Neural cell (in vitro differentiated cells): ENCODE data around the gene SLC25A13. TPM values are rescaled to one million over a fixed set of nuclear protein-coding genes. Genes with fewer than 3 reads are reported as not detected.

ENCODE experiments used
- H2AFZ ChIP-seq: fragments of 200-600, 300-800 bp; sonication (generic), shearing (Covaris generic); 2 replicates; pipeline ENCODE4 v1.6.0; 2014; ENCODE audit warnings: low read depth, mild to moderate bottlenecking, antibody characterized with exemption, low read length, moderate library complexity
- H3F3A ChIP-seq: fragments of 200-600 bp; shearing (Covaris generic); 2 replicates; pipeline ENCODE4 v1.6.1; 2016; ENCODE audit warnings: mild to moderate bottlenecking, moderate library complexity, mixed read lengths, antibody characterized with exemption, low read length; ENCODE audit not compliant: insufficient read depth, poor library complexity, severe bottlenecking
- H3K27ac ChIP-seq: fragments of 200-600, 300-800 bp; sonication (generic), shearing (Covaris generic); 2 replicates; pipeline ENCODE4 v1.5.1; 2014; ENCODE audit warnings: mild to moderate bottlenecking, low read length, moderate library complexity
- H3K27me3 ChIP-seq: fragments of 300-800, 200-600 bp; sonication (generic), shearing (Covaris generic); 2 replicates; pipeline ENCODE4 v1.6.0; 2014; ENCODE audit warnings: mild to moderate bottlenecking, low read depth, low read length, moderate library complexity; ENCODE audit not compliant: insufficient read depth
- H3K36me3 ChIP-seq: fragments of 300-800, 200-600 bp; sonication (generic), shearing (Covaris generic); 2 replicates; pipeline ENCODE4 v1.5.1; 2014; ENCODE audit warnings: mild to moderate bottlenecking, antibody characterized with exemption, low read length, moderate library complexity; ENCODE audit not compliant: insufficient read depth
- H3K4me2 ChIP-seq: fragments of 300-800, 200-600 bp; sonication (generic), shearing (Covaris generic); 2 replicates; pipeline ENCODE4 v1.6.0; 2014; ENCODE audit warnings: mild to moderate bottlenecking, low read length
- H3K4me3 ChIP-seq: fragments of 300-800, 200-600 bp; sonication (generic), shearing (Covaris generic); 2 replicates; pipeline ENCODE4 v1.5.1; 2014; ENCODE audit warnings: mild to moderate bottlenecking, low read length, moderate library complexity
- H3K79me2 ChIP-seq: fragments of 200-600 bp; shearing (Covaris generic); replicated peaks from 2 replicates; pipeline ENCODE4 v1.6.0; 2014; ENCODE audit warnings: mild to moderate bottlenecking, low read length, moderate library complexity; ENCODE audit not compliant: insufficient read depth
- H3K9ac ChIP-seq: fragments of 300-800, 200-600 bp; sonication (generic), shearing (Covaris generic); 2 replicates; pipeline ENCODE4 v1.6.1; 2016; ENCODE audit warnings: mild to moderate bottlenecking, low read length, mixed read lengths
- H3K9me2 ChIP-seq: fragments of 200-600 bp; shearing (Covaris generic); 2 replicates; pipeline ENCODE4 v1.6.1; 2016; ENCODE audit warnings: mild to moderate bottlenecking, low read length, mixed read lengths; ENCODE audit not compliant: insufficient read depth
- H3K9me3 ChIP-seq: fragments of 200-600, 300-800 bp; sonication (generic), shearing (Covaris generic); 2 replicates; pipeline ENCODE4 v1.6.1; 2016; ENCODE audit warnings: mild to moderate bottlenecking, mixed run types, low read length, moderate library complexity, mixed read lengths
- H4K20me1 ChIP-seq: fragments of 200-600 bp; shearing (Covaris generic); 2 replicates; pipeline ENCODE4 v1.6.1; 2016; ENCODE audit warnings: mild to moderate bottlenecking, mixed run types; ENCODE audit not compliant: insufficient read depth
- EP300 ChIP-seq: fragments of 450-650 bp; conservative IDR thresholded peaks from 2 replicates; pipeline ENCODE4 v1.6.1; 2014; ENCODE audit warnings: antibody characterized with exemption, mild to moderate bottlenecking, moderate library complexity; ENCODE audit not compliant: poor library complexity, severe bottlenecking
- EZH2 ChIP-seq: fragments of 200-600, 300-800 bp; shearing (Covaris generic), sonication (generic); IDR thresholded peaks from 2 replicates; pipeline ENCODE4 v1.6.1; 2014; ENCODE audit warnings: antibody characterized with exemption, low read length, borderline replicate concordance, mild to moderate bottlenecking; ENCODE audit not compliant: insufficient read depth, poor library complexity, severe bottlenecking
- MXI1 ChIP-seq: fragments of 450-650 bp; conservative IDR thresholded peaks from 2 replicates; pipeline ENCODE4 v1.6.1; 2014; ENCODE audit warnings: antibody characterized with exemption, mild to moderate bottlenecking; ENCODE audit not compliant: poor library complexity, severe bottlenecking
- POLR2AphosphoS5 ChIP-seq: IDR thresholded peaks from 2 replicates; pipeline ENCODE4 v1.6.1; 2012
- RAD21 ChIP-seq: fragments of 450-650 bp; conservative IDR thresholded peaks from 2 replicates; pipeline ENCODE4 v1.6.1; 2014; ENCODE audit warnings: antibody characterized with exemption, mild to moderate bottlenecking, moderate library complexity
- REST ChIP-seq: IDR thresholded peaks from 2 replicates; pipeline ENCODE4 v1.6.1; 2012; ENCODE audit warnings: borderline replicate concordance
- SMC3 ChIP-seq: fragments of 450-650 bp; conservative IDR thresholded peaks from 2 replicates; pipeline ENCODE4 v1.6.1; 2014; ENCODE audit warnings: antibody characterized with exemption, mild to moderate bottlenecking, moderate library complexity; ENCODE audit not compliant: poor library complexity
- TAF1 ChIP-seq: IDR thresholded peaks from 2 replicates; pipeline ENCODE4 v1.6.1; 2012; ENCODE audit warnings: low read depth
- polyA plus RNA-seq: library from polyadenylated mRNA; depleted of rRNA; stranded (reverse); fragments of >200 nt; gene quantifications from 2 replicates; pipeline ENCODE4 v1.2.3, GENCODE V29; 2014
- TF ChIP-seq, protein P1 (sequence below): fragments of 450-650 bp; IDR thresholded peaks from 2 replicates; pipeline ENCODE4 v1.5.1; 2014; ENCODE audit warnings: antibody characterized with exemption, mild to moderate bottlenecking, moderate library complexity; ENCODE audit not compliant: poor library complexity, severe bottlenecking

The SLC25A13 gene
- polyA plus RNA-seq, 1 donor from 2014 or later, result 20.2 TPM

DNA sequence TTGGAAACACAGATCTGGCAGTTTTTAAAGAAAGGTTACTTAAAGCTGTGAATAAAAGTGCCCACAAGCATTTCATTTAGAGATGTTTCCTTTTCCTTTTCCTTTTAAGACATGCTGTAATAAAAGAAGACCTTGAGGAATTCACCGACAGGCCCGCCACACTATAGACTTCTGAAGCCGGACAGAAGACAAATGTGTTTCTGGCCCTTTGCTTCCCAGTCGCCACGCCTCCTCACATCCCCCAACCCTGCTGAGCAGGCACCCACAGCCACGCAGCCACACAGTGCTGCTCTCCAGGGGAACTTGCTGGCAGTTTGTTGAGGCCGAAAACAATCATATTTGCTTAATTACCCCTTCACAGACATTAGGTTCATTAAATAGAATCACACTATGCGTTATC is 83.4 kb downstream of the SLC25A13 start:
- no peaks in the 10 kb centered on the region for H3K9me3 ChIP-seq
- H3K27me3 ChIP-seq, result no peaks in the 10 kb centered on the region
- H3K36me3 ChIP-seq, result no peaks in the 10 kb centered on the region
- no peak overlapping the region for H3K4me2 ChIP-seq
- no peaks in the 10 kb centered on the region for H4K20me1 ChIP-seq
- H3K9ac ChIP-seq, result no peak overlapping the region
- H3K9me2 ChIP-seq, result no peaks in the 10 kb centered on the region
- TF ChIP-seq SMC3 (no peak), EP300 (no peak), TAF1 (no peak), MXI1 (no peak), REST (no peak), RAD21 (no peak), POLR2AphosphoS5 (no peak)
- TF ChIP-seq, protein P1, sequence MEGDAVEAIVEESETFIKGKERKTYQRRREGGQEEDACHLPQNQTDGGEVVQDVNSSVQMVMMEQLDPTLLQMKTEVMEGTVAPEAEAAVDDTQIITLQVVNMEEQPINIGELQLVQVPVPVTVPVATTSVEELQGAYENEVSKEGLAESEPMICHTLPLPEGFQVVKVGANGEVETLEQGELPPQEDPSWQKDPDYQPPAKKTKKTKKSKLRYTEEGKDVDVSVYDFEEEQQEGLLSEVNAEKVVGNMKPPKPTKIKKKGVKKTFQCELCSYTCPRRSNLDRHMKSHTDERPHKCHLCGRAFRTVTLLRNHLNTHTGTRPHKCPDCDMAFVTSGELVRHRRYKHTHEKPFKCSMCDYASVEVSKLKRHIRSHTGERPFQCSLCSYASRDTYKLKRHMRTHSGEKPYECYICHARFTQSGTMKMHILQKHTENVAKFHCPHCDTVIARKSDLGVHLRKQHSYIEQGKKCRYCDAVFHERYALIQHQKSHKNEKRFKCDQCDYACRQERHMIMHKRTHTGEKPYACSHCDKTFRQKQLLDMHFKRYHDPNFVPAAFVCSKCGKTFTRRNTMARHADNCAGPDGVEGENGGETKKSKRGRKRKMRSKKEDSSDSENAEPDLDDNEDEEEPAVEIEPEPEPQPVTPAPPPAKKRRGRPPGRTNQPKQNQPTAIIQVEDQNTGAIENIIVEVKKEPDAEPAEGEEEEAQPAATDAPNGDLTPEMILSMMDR, result no peak
- no peak overlapping the region for H3K27ac ChIP-seq
- H3K4me3 ChIP-seq, result no peak overlapping the region
- H3F3A ChIP-seq, result no peaks in the 10 kb centered on the region
- no peaks in the 10 kb centered on the region for H3K79me2 ChIP-seq
- no peak overlapping the region for H2AFZ ChIP-seq

DNA sequence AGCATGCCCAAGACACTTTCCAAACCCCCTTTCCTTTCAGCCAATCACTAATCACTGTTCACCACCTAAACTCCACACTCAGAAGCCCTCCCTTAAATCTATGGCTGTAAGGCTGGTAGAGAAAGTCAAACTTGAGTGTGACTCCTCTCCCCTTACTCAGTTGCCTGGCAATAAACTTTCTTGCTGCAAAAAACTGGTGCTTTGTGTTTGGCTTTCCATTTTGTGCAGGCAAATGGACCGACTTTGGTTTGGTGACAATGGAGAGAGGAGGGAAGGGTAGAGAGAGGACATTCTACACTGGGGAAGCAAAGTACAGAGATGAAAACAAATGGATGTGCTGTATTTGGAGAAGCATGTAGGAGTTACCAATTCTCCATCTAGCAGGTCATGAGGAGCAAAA is 84.9 kb downstream of the SLC25A13 start:
- Histone ChIP-seq H3F3A (no peaks in the 10 kb centered on the region), H3K4me2 (no peak overlapping the region), H4K20me1 (no peaks in the 10 kb centered on the region), H3K9me2 (no peaks in the 10 kb centered on the region), H3K9ac (no peak overlapping the region), H2AFZ (no peak overlapping the region), H3K79me2 (no peaks in the 10 kb centered on the region), H3K27ac (no peak overlapping the region), H3K36me3 (no peaks in the 10 kb centered on the region), H3K9me3 (no peaks in the 10 kb centered on the region), H3K4me3 (no peak overlapping the region), H3K27me3 (no peaks in the 10 kb centered on the region)
- TF ChIP-seq TAF1 (no peak), REST (no peak), EZH2 (no peak), SMC3 (no peak), RAD21 (no peak), POLR2AphosphoS5 (no peak), EP300 (no peak), MXI1 (no peak)
- TF ChIP-seq, protein P1, result no peak
